Fibroblast of peridontal ligament (primary cell): ENCODE data around the gene GMDS.
A peak's percentile ranks its signal among the peaks of the same experiment; 100 is the strongest.

Source experiments
- DNase-seq: peaks from one replicate; pipeline ENCODE4 v3.0.0-alpha.2; 2010; ENCODE audit errors: extremely low read depth

Gene GMDS

GRCh38 chr6:2099870-2100269, 145.5 kb downstream of the GMDS start:
- DNase-seq: no peak

- no peak for DNase-seq
Measured at GRCh38 chr6:2097464-2097863, 147.9 kb downstream of the GMDS start.

DNA sequence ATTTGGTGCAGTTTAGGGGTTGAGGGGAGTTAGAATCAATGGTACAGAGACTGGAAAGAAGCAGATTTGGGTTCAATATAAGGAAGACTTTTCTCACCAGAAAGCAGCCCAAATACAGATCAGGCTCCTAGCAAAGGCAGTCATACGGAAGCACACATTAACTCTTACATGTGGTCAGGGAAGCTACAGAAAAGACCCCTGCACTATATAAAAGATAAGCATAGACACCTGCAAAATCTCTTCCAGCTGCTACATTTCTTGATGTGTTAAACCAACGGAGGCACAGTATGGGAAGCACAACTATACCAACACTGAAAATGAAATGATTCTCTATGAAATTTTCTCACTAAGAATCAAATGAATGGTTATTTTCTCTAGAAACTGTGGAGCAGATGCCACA, 150.8 kb downstream of the GMDS start:
- DNase-seq: no peak

- DNase-seq: no peak
Measured at GRCh38 chr6:2086326-2086965, 159.0 kb downstream of the GMDS start.

DNA sequence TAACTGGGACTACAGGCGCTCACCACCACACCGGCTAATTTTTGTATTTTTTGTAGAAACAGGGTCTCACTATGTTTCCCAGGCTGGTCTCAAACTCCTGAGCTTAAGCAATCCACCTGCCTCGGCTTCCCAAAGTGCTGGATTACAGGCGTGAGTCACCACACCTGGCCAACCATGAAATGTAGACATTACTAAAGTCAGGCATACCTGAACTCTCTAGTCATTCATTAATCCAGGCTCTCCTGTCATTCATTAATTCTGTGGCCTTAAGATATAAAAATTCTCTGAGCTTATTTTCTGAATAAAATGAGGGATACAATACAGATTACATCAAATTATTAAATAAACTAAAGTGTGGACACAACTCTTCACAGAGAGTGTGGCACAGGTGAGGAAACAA, 159.7 kb downstream of the GMDS start:
- DNase-seq: no peak

GRCh38 chr6:2081155-2082138, 164.0 kb downstream of the GMDS start:
- DNase-seq: peak; percentile 28

GRCh38 chr6:2078888-2079287, 166.5 kb downstream of the GMDS start:
- no peak for DNase-seq

DNA sequence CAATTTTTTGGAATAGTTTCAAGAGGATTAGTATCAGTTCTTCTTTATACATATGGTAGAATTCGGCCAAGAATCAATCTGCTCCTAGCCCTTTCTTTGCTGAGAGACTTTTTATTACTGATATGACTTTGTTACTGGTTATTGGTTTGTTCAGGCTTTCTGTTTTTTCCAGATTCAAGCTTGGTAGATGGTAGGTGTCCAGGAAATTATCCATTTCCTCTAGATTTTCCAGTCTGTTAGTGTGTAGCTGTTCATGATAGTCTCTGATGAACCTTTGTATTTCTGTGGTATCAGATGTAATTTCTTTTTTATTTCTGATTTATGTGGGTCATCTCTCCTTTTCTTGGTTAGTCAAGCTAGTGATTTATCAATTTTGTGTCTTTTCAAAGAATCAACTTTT, 167.6 kb downstream of the GMDS start:
- DNase-seq: no peak

GRCh38 chr6:2073476-2073875, 171.9 kb downstream of the GMDS start:
- DNase-seq: no peak

- DNase-seq: peak; percentile 92
Measured at GRCh38 chr6:2072453-2072852, 173.0 kb downstream of the GMDS start.

- no peak for DNase-seq
Measured at GRCh38 chr6:2063547-2063946, 181.9 kb downstream of the GMDS start.

- peak; percentile 50 for DNase-seq
Measured at GRCh38 chr6:2061880-2062279, 183.5 kb downstream of the GMDS start.

GRCh38 chr6:2055911-2056310, 189.5 kb downstream of the GMDS start:
- peak; percentile 74 for DNase-seq

- no peak for DNase-seq
Measured at GRCh38 chr6:2055143-2055542, 190.3 kb downstream of the GMDS start.

DNA sequence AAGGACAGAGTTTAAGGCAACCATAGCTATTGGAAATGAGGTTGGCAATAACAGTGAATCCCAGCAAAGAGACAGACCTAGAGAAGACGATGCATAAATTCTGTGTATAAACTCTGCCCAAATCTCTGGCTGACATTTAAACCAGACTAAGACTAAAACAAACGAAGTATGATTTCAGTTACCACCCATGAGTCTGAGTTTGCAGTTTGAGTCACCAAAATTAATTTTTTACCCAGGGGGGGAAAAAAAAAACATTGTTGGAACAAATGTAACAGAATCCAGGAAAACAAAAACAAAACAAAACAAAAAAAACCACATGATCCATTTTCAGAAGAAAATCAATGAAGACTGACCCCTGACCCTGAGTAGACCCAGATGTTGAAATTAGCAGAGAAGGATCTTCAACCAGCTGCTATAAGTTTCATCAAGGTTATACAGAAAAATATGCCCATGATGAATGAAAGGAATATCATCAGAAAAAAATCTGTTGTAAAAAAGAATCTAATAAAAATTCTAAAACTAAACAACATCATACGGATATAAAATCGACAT, 190.8 kb downstream of the GMDS start:
- DNase-seq: peak; percentile 30

- DNase-seq: no peak
Measured at GRCh38 chr6:2053691-2054090, 191.7 kb downstream of the GMDS start.

DNA sequence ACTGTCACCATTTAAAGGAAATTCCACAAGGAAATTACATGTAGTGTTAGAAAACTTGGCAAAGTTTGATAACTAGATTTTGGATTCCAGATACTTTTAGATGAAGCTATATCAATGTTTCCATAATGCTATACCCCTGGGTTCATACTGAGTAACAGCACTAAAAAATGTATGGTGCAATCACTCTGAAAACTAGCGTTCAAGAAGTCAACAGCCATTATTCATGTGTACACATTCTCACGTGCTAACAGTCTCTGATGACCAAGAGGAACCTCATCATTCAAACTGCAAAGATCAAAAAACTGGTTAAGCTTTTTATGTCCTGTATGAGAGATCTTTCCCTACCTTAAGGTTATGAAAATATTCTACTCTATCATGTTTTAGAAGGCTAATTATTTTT, 197.6 kb downstream of the GMDS start:
- peak; percentile 37 for DNase-seq

- no peak for DNase-seq
Measured at GRCh38 chr6:2044192-2044591, 201.2 kb downstream of the GMDS start.

DNA sequence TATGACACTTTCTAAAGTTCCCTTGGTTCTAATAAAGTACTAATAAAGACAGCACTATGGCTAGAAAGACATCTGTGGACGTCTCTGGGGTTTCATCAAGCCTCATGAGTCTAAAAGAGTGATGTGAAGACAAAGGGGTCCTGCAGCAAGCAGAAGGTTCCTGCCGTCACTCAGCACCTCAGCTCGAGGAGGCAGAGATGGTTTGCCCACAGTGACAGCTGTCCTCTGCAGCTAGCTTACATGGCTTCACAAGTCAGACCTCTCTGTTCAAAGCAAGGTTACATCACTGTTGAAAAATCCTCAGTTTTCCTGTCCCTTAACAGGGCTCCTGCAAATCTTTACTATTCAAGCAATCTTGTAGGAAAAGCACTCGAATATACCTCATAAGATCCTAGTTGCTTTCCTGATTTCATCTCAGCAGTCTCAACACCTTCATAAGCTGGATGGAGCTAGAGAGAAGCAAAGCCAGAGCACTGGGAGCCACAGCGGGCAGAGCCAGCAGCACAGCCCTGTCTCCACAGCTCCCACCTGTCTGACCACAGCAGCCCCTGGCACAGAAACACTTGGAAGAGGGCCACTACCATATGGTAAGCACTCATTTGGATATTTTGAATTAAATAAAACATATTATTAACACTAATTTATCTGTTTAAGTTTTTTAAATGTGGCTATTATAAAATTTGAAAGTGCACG, 202.3 kb downstream of the GMDS start:
- DNase-seq: no peak

GRCh38 chr6:2038092-2038491, 207.3 kb downstream of the GMDS start:
- no peak for DNase-seq

- DNase-seq: peak; percentile 19
Measured at GRCh38 chr6:2037237-2037926, 208.0 kb downstream of the GMDS start.

GRCh38 chr6:2036710-2037023, 208.7 kb downstream of the GMDS start:
- DNase-seq: no peak
